GM18873 (cell line): Measurements from ENCODE around the gene AHCYL1.
"Not testable (repeated sequence)": the region's sequence is repeated elsewhere in the genome, so short reads cannot be mapped to it uniquely, and the experiment has no call there.

Source experiments
- ATAC-seq: cut with Tn5 transposase; IDR thresholded peaks from one replicate; pipeline ENCODE4 v1.9.1; 2021; ENCODE audit warnings: mild to moderate bottlenecking, moderate library complexity, moderate number of reproducible peaks; ENCODE audit not compliant: unreplicated experiment, low FRiP score

AHCYL1 gene

GRCh38 chr1:109984456-109985246 lies at the start of gene AHCYL1:
Gene AHCYL1 (plus strand): TSS chr1:109984765. CDS start chr1:109985053, 288 bp downstream.
- peak; percentile 97 for ATAC-seq

GRCh38 chr1:109935451-109935900 lies 49.1 kb upstream of the AHCYL1 start:
- ATAC-seq = no peak

GRCh38 chr1:109937738-109938137 lies 46.8 kb upstream of the AHCYL1 start:
- ATAC-seq = no peak

- no peak for ATAC-seq
These were observed 46.0 kb upstream of the AHCYL1 start for GRCh38 chr1:109938556-109938955.

- no peak for ATAC-seq
These were observed 42.1 kb upstream of the AHCYL1 start for GRCh38 chr1:109942434-109942833.

- ATAC-seq = no peak
These were observed 40.0 kb upstream of the AHCYL1 start for GRCh38 chr1:109944541-109944940.

GRCh38 chr1:109946511-109946910 lies 38.1 kb upstream of the AHCYL1 start:
- ATAC-seq = no peak

GRCh38 chr1:109947582-109948284 lies 36.8 kb upstream of the AHCYL1 start:
- ATAC-seq = no peak

GRCh38 chr1:109948285-109948630 lies 36.3 kb upstream of the AHCYL1 start:
- no peak for ATAC-seq

GRCh38 chr1:109950038-109950437 lies 34.5 kb upstream of the AHCYL1 start:
- ATAC-seq = no peak

- ATAC-seq = no peak
These were observed 34.1 kb upstream of the AHCYL1 start for GRCh38 chr1:109950509-109950908.

- not testable (repeated sequence) for ATAC-seq
These were observed 33.1 kb upstream of the AHCYL1 start for GRCh38 chr1:109951501-109951900.

GRCh38 chr1:109954041-109954512 lies 30.5 kb upstream of the AHCYL1 start:
- ATAC-seq = no peak

GRCh38 chr1:109959632-109959973 lies 25.0 kb upstream of the AHCYL1 start:
- no peak for ATAC-seq

- ATAC-seq = no peak
These were observed 24.4 kb upstream of the AHCYL1 start for GRCh38 chr1:109959974-109960744.

GRCh38 chr1:109960745-109961094 lies 23.8 kb upstream of the AHCYL1 start:
- ATAC-seq = no peak

- ATAC-seq = no peak
These were observed 20.7 kb upstream of the AHCYL1 start for GRCh38 chr1:109963864-109964263.

- ATAC-seq = no peak
These were observed 15.3 kb upstream of the AHCYL1 start for GRCh38 chr1:109969146-109969829.

- no peak for ATAC-seq
These were observed 14.7 kb upstream of the AHCYL1 start for GRCh38 chr1:109969907-109970306.

- no peak for ATAC-seq
These were observed 13.0 kb upstream of the AHCYL1 start for GRCh38 chr1:109971559-109971958.

GRCh38 chr1:109974191-109974590 lies 10.4 kb upstream of the AHCYL1 start:
- no peak for ATAC-seq
